ENCODE measurements around the gene PRKCA. TPM values are rescaled to one million over a fixed set of nuclear protein-coding genes. Genes with fewer than 3 reads are reported as not detected.

Gene PRKCA
- total RNA-seq, 2 donors from 2014 or later, result 10.9 to 12.4 TPM

DNA sequence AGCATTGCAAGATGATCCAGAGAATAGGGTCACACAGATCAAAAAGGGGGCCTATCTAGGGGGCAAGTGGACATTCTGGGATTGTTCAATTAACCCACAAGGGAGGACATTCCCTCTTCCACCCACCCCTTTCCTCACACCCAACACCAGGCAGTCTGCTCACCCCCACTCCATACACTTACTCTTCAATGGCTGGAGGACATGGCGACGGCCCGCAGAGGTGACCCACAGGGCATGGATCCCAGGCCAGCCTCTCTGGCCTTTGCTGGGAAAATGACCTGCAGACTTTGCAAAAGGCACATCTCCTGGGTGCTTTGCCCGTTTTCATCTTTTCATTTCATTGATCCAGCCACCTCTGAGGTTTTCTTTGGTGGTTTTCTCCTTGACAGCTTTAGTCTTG lies 530.8 kb downstream of the PRKCA start:
- DNase-seq (ENCODE audit: low spot score), result peak; percentile 70
- intact Hi-C loops (cut with DNase I), result no loop called here

DNA sequence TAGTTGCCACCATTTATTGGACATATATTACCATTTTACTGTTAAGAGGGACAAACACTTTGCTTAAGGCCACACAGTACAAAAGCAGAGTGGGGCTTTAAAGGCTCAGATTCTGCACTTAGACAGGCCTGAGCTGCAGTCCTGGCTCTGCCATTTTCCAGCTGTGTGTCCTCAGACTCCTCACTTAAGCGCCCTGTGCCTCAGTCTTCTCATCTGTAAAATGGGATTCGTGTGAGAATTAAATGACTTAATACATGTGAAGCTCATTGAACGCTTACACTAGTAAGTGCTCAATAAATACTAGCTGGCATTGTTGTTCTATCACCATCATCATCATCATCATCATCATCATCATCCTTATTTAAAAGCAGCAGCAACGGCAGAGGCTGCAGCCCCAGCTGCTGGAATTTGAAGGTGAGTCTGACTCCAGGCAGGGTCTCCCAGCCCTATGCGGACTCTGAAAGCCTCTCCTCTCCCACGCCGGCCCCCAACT lies 532.1 kb downstream of the PRKCA start:
- intact Hi-C loops (cut with DNase I), result no loop called here
- peak; percentile 12 for DNase-seq (ENCODE audit: low spot score)

DNA sequence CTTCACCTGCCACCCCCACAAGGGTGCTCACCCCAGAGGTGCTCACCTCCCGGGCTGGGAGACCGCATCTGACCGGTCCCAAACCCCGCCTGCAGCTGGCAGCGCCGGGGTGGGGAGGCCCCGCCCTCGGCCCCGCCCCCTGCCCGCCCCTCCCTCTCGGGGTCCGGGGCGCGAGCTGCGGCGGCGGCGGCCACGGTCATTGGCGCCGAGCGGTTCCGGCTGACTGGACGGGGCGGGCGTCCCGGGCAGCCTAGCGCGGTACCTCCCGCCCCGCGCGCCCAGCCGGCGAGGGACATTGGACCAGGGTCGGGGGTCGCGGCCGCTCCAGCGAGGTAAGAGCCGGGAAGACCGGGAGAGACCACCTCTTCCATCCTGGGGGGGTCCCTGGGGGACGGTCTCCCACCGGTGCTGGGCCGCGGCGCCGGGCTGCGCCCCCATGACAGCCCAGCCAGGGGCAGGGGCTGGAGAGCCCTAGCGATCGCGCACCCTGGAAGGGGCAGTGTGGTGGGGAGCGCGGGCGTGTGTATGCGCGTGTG lies 532.6 kb downstream of the PRKCA start, which contains the start of gene CACNG5:
TSS of gene CACNG5 (plus strand) at position 199 of the 536 bp plus-strand sequence. CDS start 42,216 bp downstream, outside the sequence.
- intact Hi-C loops (cut with DNase I), result no loop called here
- peak; percentile 74 for DNase-seq (ENCODE audit: low spot score)

DNA sequence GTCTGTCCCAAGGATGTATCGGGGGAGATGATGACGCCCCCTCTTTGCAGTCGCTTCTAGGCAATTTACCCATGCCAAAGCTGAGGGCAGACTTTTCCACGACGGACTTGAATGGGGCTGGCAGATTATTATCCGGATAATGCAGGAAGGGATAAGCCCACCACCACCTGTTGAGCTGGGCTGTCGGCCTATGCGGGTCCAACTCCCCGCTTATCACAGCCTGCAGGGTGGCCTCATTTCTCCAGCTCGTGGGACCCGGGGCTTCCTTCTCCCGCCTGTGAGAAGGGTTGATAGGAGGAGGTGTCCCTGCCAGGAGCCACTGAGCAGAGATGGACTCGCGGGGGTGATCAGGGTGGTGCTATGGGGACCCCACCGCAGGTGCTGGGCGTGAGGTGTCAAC lies 533.1 kb downstream of the PRKCA start:
- intact Hi-C loops (cut with DNase I), result no loop called here
- DNase-seq (ENCODE audit: low spot score), result peak; percentile 59

DNA sequence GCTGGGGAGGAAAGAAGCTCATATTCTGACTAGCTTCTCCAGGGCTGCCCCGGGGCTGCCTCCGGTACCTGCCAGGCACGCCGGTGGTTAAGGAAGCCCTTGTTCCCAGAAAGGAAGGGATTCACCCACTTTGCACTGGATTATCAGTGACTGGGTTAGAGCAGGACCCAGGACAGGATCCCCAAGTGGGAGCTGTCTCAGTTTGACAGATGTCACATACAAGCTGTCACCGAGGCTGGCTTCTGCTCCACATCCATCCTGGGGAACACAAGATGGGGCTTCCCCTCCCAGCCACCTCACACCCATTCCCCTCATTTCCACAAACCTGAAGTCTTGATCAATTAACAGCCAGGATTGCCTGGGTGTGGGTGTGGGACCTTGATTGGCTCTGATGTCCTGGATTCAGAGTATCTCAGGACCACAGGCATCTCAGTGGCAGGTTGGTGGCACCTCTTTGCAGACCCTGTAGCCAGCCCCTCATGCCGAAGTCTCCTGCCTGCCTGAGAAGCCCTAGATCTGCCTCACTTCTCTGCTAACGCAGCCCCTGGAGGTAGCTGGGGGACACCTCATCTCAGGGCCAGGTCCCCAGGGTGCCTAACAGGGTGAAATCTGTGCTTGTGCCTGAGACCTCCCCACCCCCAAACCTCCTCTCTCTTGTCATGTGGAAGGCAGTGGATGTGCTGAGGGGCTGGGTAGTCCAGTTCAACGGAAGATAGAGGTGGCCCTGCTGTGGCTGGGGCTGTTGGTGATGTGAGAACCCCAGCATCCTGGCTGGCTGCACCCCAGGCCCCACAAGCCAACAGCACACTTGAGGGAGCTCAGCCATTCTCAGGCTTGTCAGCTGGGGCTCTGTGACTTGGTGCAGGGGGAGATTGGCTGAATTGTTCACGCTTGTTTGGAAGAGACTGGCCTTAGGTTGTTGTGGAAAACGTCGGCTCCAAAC lies 533.9 kb downstream of the PRKCA start:
- DNase-seq (ENCODE audit: low spot score), result peak; percentile 51
- intact Hi-C loops (cut with DNase I), result no loop called here

DNA sequence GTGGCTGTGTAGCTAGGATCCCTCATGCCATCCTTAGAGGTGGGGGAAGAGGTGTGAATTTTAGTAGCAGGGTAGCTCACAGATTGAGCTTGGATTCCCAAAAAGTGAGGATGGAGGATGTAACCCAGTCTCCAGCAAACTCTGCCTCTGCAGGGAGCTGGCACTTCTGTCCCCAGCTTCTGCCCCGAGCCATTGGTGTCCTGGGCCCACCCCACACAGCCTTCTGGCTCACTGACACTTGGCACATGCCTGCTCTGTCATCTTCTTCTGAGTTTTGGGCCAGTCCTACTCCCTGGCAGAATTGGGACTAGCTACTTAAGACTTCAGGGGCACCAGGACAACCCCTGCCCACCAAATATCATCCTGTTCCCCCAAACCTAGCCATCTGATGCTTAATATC lies 534.8 kb downstream of the PRKCA start:
- peak; percentile 43 for DNase-seq (ENCODE audit: low spot score)
- intact Hi-C loops (cut with DNase I), result no loop called here

DNA sequence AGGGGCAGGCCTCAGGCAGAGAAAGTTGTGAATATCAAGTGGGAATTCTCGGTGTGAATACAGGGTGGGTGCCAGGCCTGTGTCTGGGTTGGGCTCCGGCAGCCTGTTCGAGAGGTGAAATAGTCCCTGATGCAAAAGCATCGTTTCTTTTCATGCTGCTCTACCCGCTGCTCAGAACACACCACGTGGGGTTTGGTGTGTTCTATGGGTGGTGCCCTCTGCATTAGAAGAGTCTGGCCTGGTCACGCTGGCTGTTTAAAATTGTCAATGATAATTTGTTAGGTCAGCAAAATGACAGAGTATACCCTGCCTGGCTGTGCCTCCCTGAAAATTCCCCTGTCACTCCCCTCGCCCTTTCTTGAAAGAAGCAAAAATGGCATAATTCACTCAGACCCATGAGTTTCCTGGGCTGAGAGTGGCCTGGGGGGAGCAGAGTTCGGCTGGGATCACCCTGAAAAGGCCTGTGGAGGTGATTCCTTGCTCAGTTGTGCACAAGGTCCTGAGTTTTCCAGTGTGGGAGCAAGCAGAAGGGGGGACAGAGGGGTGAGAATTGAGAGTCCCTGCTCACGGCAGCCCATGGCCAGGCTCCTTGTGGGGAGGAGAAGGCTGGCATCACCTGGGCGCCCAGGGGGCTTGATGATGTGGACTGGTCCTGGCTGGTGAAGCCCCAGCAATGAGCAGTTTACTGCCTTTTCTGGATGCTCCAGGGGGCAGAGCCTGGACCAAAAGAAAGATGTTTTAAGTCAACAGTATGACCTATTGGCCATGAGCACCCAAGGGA lies 535.7 kb downstream of the PRKCA start:
- intact Hi-C loops (cut with DNase I), result no loop called here
- DNase-seq (ENCODE audit: low spot score), result peak; percentile 62

DNA sequence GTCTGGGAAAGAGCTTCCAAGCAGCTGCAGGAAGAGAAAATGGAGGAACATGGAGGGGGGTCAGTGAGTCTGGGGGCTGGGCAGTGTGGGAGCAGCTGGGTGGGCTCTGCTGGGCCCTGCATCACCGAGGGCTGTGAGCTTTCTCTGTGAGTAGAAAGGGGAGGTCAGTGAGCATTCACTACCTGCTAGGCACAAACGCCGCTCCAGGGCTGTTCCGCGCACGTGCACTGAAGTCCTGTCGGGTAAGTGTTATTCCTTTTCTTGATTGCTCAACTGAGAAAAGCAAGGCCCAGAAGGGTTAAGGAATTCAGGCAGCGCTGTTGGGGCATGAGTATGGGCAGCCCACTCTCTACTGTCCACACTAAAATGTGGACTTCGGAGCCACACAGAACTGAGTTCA lies 537.2 kb downstream of the PRKCA start:
- DNase-seq (ENCODE audit: low spot score), result peak; percentile 57
- intact Hi-C loops (cut with DNase I), result no loop called here

DNA sequence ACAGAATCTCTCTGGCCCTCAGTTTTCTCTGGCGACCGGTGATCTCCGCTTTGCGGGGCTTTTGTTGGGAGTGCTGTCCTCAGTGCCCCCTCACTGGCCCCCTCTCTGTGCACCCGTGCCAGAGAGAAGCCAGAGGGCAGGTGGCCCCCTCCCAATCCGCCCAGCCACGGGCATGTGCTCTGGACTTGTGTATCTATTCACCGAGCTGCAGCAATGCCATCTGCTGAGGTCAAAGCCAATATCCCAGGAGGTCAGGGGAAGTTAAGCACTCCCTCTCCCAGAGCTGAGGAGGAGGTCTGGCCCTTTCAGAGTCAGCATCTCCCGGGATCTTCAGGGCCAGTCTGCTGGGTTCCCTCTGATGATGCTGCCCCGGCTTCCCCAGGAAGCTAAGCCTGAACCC lies 537.6 kb downstream of the PRKCA start:
- intact Hi-C loops (cut with DNase I), result no loop called here
- peak; percentile 73 for DNase-seq (ENCODE audit: low spot score)

DNA sequence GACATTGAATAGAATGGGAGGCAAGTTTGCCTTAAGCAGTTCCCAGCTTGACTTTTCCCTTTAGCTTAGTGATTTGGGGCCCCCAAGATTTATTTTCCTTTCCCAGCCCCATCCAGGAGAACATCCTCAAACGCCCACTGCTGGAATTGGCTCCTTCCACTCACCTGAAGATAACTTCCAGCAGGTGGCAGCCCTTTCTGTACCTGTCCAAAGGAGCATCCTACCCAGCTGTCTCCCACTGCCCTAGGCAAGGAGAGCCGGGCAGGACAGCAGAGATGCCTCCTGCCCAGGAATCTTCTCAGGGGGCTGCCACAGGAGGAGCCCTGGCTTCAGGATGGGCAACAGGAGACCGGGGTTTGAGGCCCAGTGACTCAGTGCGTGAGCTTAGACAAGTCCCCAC lies 538.9 kb downstream of the PRKCA start:
- DNase-seq (ENCODE audit: low spot score), result peak; percentile 58
- intact Hi-C loops (cut with DNase I), result no loop called here

DNA sequence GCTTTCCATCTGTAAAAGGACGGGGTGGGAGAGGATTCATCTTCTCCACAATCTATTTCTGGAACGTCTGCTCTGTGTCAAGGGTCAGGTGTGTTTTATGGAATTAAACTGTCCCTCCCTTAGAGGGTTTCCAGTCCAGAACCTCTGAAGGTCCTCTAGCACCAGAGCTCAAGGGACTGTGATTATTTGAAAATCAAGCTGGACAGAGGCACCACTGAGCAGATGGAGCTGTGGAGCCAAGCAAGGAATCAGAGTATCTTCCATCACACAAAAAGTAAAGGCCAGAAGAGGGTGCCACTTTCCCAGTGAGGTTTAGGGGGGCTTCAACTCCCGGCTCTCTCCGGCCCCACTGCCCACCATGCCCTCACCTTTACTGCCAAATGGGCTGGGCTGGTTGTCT lies 539.3 kb downstream of the PRKCA start:
- intact Hi-C loops (cut with DNase I), result no loop called here
- DNase-seq (ENCODE audit: low spot score), result no peak

DNA sequence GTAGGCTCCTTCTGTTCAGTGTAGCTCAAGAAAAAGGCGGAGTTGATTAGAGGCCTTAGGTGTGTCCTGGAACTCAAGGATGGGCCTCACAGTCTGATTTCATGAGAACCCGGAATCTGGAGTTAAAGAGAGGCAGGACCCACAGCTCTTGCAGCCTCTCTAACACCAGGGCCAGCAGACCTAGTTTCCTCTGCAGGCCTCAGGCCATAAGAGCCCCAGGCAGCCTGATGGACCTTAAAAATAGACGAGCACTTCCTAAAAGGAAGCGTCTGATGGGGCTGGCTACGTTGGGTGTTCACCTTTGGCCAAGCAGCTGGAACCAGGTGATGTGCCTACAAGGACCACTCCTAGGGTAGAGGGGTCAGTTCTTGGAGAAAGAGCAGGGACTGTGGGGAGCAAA lies 540.1 kb downstream of the PRKCA start:
- intact Hi-C loops (cut with DNase I), result no loop called here
- peak; percentile 24 for DNase-seq (ENCODE audit: low spot score)

DNA sequence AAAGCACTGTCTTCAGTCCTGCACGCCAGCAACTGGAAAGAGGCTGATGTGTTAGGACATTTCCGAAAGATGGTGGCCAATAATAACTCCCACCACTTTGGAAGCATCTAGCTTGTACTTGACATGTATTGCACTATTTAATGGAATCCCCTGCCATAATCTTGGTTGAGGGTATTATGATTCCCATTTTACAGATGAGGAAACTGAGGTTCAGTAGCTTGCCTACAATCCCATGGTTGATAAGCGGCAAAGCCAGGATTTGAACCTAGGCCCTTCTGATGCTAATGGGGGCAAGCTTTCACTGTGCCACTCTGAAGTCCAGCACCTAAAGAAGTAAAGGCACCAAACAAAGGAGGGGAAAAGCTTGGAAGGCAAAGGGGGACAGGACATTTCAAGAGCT lies 540.5 kb downstream of the PRKCA start:
- peak; percentile 25 for DNase-seq (ENCODE audit: low spot score)
- intact Hi-C loops (cut with DNase I), result no loop called here

DNA sequence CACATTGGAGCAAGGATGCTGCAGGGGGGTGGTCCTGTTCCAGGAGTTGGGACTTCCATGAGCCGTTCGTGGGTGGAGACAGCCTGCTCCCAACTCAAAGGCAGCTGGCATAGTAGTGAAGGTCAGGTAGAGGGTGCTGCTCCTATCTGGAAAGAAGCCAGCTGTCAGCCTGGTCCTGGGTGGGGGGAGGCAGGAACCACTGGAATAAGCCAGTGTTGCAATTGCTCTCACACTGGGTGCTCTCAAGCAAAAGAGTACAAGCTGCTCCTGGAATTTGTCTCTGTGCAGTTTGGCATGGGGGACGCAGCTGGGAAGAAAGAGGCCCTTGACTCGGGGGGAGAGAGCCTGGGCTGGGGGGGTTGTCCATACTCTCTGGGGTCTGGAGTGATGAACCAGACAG lies 541.2 kb downstream of the PRKCA start:
- intact Hi-C loops (cut with DNase I), result no loop called here

DNA sequence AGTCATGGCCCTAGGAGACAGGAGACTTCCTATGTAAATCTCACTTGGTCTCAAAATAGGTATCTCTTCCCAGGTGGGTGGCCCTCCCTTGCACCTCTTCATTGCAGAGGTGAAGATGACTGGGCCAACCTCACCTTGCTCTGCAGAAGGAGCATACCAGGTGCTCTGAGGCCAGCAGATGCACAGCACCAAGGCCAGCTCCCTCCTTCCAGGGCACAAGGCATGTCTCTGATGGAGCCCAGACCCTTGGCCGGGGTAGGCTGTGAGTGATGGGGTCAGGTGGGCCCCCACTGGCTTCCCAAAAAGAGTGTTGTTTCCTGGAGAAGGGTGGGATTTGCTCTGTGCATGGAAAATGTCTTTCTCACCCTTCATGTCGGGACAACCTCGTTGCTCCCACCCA lies 545.3 kb downstream of the PRKCA start:
- no peak for DNase-seq (ENCODE audit: low spot score)
- intact Hi-C loops (cut with DNase I), result no loop called here

More for the DNA sequence above, 541.2 kb downstream of the PRKCA start:
- DNase-seq (ENCODE audit: low spot score), result peak; percentile 10

DNA sequence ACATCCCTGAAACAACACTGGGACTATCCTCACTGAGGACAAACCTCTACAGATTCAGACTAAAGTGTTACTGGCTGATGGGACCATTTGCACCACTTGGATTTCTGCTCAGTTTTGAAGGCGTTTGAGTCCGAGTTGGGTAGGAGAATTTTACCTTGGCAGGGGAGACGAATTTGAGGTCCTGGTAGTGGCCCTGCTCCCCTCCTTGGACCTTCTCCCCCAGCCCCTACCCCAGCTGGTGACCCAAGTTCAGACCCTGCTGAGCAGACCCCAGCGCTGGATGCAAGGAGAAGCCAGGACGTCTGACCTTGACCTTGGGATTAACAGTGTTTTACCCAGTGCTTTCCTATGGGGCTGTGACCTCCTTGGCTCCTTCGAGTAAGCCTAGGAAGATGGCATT lies 546.1 kb downstream of the PRKCA start:
- intact Hi-C loops (cut with DNase I), result no loop called here

DNA sequence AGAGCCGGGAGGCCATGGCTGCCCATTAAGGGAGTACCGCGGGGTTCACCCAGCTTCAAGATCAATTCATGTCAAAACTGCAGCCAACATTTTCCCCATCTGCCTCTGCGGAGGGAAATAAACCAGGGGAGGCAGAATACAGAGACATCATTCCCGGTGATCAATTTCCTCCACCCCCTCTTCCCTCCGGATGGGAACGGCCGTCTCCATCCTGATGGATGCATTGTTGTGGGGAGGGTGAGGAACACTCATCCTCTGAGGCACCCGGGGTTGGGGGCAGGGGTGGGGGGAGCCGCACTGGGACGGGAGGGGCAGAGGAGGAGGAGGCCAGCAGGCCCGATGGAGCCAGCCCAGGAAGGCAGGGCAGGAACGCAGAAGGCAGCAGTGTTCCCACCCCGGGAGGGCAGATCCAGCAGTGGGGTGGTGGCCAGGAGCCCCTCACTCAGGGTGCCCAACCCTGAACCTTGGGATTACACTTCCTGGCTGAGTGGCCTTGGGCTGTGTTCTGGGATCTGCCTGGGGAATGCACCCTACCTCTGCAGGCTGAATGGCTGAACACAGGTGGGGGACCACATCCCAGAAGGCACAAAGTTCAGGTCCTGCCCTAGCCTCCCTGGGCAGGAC lies 546.7 kb downstream of the PRKCA start:
- DNase-seq (ENCODE audit: low spot score), result no peak
- intact Hi-C loops (cut with DNase I), result no loop called here

More for the DNA sequence above, 546.1 kb downstream of the PRKCA start:
- no peak for DNase-seq (ENCODE audit: low spot score)

DNA sequence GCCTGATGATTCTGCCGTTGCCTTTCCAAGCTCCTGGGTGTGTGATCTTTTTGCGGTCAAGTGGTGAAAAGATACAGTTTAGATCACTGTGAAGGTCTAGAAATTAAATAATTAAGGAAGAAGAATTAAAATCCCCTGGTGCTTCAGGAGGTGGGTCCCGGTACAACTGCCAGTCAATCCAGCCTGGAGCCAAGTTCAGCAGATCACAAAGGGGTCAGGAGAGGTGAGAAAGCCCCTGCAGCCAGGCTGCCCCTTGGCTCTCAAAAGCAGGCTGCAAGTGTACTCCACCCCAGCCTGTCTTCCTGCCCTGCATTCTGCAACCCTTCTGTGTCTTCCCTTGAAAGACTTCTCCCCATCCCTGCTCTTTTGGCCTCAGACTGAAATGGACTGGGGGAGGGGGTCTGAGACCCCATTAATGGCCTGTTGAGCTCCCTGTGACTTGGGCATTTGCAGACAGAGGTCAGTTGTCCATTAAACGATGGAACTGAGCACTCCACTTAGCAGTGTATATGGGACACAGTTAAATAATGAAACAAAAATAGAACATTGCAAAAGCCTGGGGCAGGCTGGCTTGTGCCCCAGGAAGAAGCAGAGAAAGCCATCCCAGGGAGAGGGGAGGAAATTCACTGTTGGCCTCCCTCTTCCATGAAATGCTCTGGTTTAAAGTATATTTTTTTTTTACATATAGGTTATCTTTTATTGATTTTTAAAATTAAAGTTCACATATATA lies 547.6 kb downstream of the PRKCA start:
- intact Hi-C loops (cut with DNase I), result no loop called here
- DNase-seq (ENCODE audit: low spot score), result no peak

DNA sequence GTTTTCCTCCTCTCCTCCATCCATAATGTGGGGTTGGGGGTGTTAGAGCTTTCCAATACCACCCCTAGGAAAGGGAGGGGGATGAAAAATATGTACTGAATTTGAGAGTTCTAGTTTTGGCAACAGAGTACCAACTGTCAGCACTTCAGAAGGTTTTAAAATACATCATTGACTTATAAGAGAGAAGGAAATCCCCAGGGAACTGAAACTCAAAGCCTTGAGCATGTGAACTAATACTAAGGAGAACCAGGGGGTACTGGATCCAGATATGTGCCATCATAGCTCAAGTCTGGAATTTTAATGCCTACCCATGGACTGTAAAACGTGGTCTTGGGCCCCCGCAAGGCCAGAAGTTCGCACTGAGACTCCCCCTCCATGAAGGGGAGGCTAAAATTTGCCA lies 548.3 kb downstream of the PRKCA start:
- intact Hi-C loops (cut with DNase I), result no loop called here
- DNase-seq (ENCODE audit: low spot score), result no peak
